Limb (tissue), 2 donors: ENCODE measurements around the gene PTCD2.
A peak's percentile ranks its signal among the peaks of the same experiment; 100 is the strongest.
"Not testable (repeated sequence)": the region's sequence is repeated elsewhere in the genome, so short reads cannot be mapped to it uniquely, and the experiment has no call there.

ENCODE experiments used
- DNase-seq, 2 donors: peaks; one replicate each; pipeline ENCODE4 v3.0.0-alpha.2; 2016; ENCODE audit errors: extremely low spot score in 2 of 2

The PTCD2 gene

GRCh38 chr5:72296256-72296655, 23.9 kb upstream of the PTCD2 start:
- no peak for DNase-seq

GRCh38 chr5:72298136-72298535, 22.0 kb upstream of the PTCD2 start:
- not testable (repeated sequence) for DNase-seq

- DNase-seq = no peak
These were observed 21.5 kb upstream of the PTCD2 start for GRCh38 chr5:72298711-72299110.

- DNase-seq = no peak
These were observed 19.4 kb upstream of the PTCD2 start for GRCh38 chr5:72300590-72301339.

- no peak for DNase-seq
These were observed 18.6 kb upstream of the PTCD2 start for GRCh38 chr5:72301557-72301956.

GRCh38 chr5:72302171-72302570, 18.0 kb upstream of the PTCD2 start:
- no peak for DNase-seq

GRCh38 chr5:72305194-72306142, 14.7 kb upstream of the PTCD2 start:
- DNase-seq = no peak

GRCh38 chr5:72307573-72307967, 12.6 kb upstream of the PTCD2 start:
- peak in 1 of 2 donors; percentile 13 for DNase-seq

GRCh38 chr5:72307968-72308852, 12.0 kb upstream of the PTCD2 start:
- peak; percentile 96 to 97 for DNase-seq

GRCh38 chr5:72308853-72309191, 11.4 kb upstream of the PTCD2 start:
- DNase-seq = no peak

- DNase-seq = peak in 1 of 2 donors; percentile 15
These were observed 7.0 kb upstream of the PTCD2 start for GRCh38 chr5:72313141-72313540.

GRCh38 chr5:72314571-72315172, 5.5 kb upstream of the PTCD2 start:
- DNase-seq = no peak

GRCh38 chr5:72319435-72319975, 668 bp upstream of the PTCD2 start:
- DNase-seq = peak in 1 of 2 donors; percentile 62

- DNase-seq = no peak
These were observed 4.1 kb downstream of the PTCD2 start for GRCh38 chr5:72324189-72324825.

- DNase-seq = no peak
These were observed 5.6 kb downstream of the PTCD2 start for GRCh38 chr5:72325566-72326305.

GRCh38 chr5:72326306-72326649, 6.1 kb downstream of the PTCD2 start:
- DNase-seq = no peak

- DNase-seq = no peak
These were observed 8.0 kb downstream of the PTCD2 start for GRCh38 chr5:72328172-72328571.

- DNase-seq = no peak
These were observed 10.5 kb downstream of the PTCD2 start for GRCh38 chr5:72330712-72331111.

- DNase-seq = no peak
These were observed 17.0 kb downstream of the PTCD2 start for GRCh38 chr5:72337159-72337558.

GRCh38 chr5:72338689-72339209, 18.6 kb downstream of the PTCD2 start:
- DNase-seq = no peak
